Upper lobe of right lung (tissue), 1 donor: ENCODE measurements around the gene SLC41A3. TPM values are rescaled to one million over a fixed set of nuclear protein-coding genes. Genes with fewer than 3 reads are reported as not detected.

ENCODE experiments used
- ATAC-seq: fragments of 200-7000 bp; cut with Tn5 transposase; one replicate; pipeline ENCODE4 v1.9.1; 2020; ENCODE audit warnings: mild to moderate bottlenecking, moderate library complexity
- DNase-seq: peaks from one replicate; pipeline ENCODE4 v3.0.0-alpha.2; 2020
- H3K27ac ChIP-seq: fragments of 200-600 bp; one replicate; pipeline ENCODE4 v1.8.0; 2022
- H3K27me3 ChIP-seq: fragments of 200-600 bp; one replicate; pipeline ENCODE4 v1.8.0; 2022; ENCODE audit warnings: mild to moderate bottlenecking
- H3K36me3 ChIP-seq: fragments of 200-600 bp; one replicate; pipeline ENCODE4 v1.8.0; 2022
- H3K4me1 ChIP-seq: fragments of 200-600 bp; one replicate; pipeline ENCODE4 v1.8.0; 2022
- H3K4me3 ChIP-seq: fragments of 200-600 bp; one replicate; pipeline ENCODE4 v1.8.0; 2022; ENCODE audit warnings: mild to moderate bottlenecking
- H3K9me3 ChIP-seq: fragments of 200-600 bp; one replicate; pipeline ENCODE4 v1.8.0; 2022
- intact Hi-C: fragments of 100-400 bp; cut with DNase I; formaldehyde crosslinking; loops from one replicate; pipeline ENCODE4 v1.11.0; 2022
- total RNA-seq: library from RNA; stranded (reverse); fragmentation: NEBNext Ultra II Directional; extraction: Animal tissue kit (Norgen Biotek cat#: 25700); gene quantifications from one replicate; pipeline ENCODE4 v1.2.1, GENCODE V29; 2021
- TF ChIP-seq, protein P1 (sequence below): fragments of 200-600 bp; IDR thresholded peaks from one replicate; pipeline ENCODE4 v1.8.0; 2022; ENCODE audit warnings: antibody characterized with exemption
- donor health status: DM: no; HTN: yes; CAD: no; lungs with severe emphysema.

Gene SLC41A3
- total RNA-seq, 1 donor from 2014 or later = 30.8 TPM

GRCh38 chr3:126130981-126131745 lies 47.2 kb upstream of the SLC41A3 start:
- intact Hi-C loops = no loop called here
- TF ChIP-seq, protein P1, sequence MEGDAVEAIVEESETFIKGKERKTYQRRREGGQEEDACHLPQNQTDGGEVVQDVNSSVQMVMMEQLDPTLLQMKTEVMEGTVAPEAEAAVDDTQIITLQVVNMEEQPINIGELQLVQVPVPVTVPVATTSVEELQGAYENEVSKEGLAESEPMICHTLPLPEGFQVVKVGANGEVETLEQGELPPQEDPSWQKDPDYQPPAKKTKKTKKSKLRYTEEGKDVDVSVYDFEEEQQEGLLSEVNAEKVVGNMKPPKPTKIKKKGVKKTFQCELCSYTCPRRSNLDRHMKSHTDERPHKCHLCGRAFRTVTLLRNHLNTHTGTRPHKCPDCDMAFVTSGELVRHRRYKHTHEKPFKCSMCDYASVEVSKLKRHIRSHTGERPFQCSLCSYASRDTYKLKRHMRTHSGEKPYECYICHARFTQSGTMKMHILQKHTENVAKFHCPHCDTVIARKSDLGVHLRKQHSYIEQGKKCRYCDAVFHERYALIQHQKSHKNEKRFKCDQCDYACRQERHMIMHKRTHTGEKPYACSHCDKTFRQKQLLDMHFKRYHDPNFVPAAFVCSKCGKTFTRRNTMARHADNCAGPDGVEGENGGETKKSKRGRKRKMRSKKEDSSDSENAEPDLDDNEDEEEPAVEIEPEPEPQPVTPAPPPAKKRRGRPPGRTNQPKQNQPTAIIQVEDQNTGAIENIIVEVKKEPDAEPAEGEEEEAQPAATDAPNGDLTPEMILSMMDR = no peak
- no peak for ATAC-seq
- Histone ChIP-seq H3K27ac (no peak overlapping the region), H3K36me3 (no peaks in the 10 kb centered on the region), H3K4me1 (peaks cover 10% of the 10 kb centered on the region), H3K4me3 (no peak overlapping the region), H3K9me3 (no peaks in the 10 kb centered on the region), H3K27me3 (no peaks in the 10 kb centered on the region)
- DNase-seq = peak; percentile 58

DNA sequence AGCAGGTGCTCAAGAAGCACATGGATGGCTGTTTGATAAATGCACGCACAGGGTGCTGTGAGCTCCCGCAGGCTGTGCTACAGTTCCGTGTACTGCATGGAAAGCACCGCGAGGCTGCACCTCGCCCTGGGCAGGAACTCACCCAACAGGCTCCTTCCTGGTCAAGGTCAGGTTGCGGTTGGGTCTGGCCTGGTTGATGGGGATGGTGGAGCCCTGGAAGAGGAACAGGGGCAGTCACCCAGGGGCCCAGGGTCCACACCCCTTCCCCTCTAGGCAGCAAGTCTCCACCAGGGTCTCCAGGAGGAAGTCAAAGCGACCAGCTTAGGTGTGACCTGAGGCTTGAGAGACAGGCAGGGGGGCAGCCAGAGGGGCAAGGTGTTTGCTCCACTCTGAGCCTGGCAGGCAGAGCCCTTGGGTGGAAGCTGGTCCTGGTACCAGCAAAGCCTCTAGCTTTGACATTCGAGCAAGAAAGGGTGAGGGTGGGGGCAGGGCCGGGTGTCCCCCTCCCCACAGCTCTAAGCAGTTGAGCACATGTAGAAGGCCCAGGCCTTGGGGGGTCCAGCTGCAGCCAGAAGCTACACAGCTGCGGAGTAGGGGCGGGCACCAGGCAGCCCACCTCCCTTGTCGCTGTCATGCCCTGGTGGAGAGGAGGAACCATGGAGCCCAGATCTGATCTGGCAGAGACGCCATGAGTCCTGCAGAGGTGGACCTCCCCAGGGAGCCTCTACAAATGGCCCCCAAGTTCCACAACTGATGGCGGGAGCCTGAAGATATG lies 46.3 kb upstream of the SLC41A3 start:
- Histone ChIP-seq H3K27ac (no peak overlapping the region), H3K27me3 (no peaks in the 10 kb centered on the region), H3K4me3 (no peak overlapping the region), H3K4me1 (peaks cover 10% of the 10 kb centered on the region), H3K9me3 (no peaks in the 10 kb centered on the region), H3K36me3 (no peaks in the 10 kb centered on the region)
- TF ChIP-seq, protein P1 = no peak
- DNase-seq = peak; percentile 60
- ATAC-seq = peak; percentile 2
- intact Hi-C loops = no loop called here

DNA sequence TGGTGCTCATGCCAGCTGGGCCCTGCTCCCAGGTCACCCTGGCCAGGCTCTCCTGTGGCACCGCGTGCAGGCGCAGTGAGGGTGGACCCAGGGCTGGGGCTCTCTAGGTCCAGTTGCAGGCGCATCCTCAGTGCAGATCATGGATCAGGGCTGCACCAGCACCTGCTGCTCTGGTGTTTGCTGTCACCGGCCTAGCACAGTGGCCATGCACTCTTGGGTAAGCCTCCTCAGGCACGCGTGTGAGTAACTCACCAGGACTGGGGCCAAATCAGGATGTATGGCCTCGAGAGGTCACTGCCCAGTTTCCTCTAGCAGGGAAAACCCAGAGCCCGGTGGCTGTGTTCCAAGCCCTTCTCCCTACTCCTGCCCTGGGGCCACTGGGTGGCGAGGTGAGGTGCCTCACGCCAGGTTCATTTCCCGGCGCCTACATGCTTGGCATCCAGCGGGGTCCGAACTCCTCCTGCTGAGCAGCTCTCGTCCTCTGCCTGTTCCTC lies 45.5 kb upstream of the SLC41A3 start:
- intact Hi-C loops = no loop called here
- DNase-seq (peak; percentile 82), ATAC-seq (peak; percentile 57)
- TF ChIP-seq, protein P1 = no peak
- Histone ChIP-seq H3K4me1 (peaks cover 10% of the 10 kb centered on the region), H3K27ac (no peak overlapping the region), H3K9me3 (no peaks in the 10 kb centered on the region), H3K36me3 (no peaks in the 10 kb centered on the region), H3K4me3 (no peak overlapping the region), H3K27me3 (no peaks in the 10 kb centered on the region)

DNA sequence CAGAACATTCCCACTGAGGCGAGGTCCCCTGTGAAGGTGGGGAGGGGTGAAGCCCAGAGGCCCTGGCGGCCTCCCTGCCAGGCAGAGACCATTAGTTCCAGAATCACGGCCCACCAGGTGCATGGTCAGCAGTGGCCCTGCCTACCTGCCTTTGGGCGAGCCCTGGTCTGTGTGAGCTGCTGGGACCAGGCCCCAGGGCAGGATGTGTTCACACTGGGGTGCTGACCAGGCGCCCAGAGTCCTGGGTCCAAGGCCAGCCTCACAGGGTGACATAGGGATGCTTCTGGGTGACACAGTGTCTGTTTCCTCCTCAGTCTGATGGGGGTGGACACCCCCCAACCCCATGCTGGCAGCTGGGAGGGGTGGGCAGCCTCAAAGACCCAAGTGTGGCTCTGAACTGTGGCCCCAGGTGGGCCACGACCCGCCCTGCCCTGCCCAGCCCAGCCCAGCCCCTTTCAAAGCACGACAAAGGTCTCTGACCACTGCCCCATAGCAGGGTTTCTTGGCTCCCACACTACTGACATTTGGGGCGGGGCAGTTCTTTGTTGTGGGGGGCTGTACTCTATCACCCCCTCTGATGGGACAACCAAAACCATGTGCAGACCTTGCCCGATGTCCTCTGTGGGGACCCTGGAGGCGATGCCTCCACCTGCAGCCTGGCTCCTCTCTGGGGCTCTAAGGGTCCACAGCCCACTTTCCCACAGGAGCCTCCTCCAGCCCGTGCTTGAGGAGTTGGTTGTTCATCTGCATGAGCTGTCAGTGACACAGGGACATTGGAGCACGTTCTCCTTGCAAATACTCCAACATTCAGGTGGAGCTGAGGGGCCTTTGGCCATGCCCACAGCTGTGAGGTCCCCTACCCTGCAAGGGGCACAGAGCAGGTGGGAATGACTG lies 44.8 kb upstream of the SLC41A3 start:
- peaks cover 10% of the 10 kb centered on the region for H3K4me1 ChIP-seq
- H3K27ac ChIP-seq = no peak overlapping the region
- no peaks in the 10 kb centered on the region for H3K27me3 ChIP-seq
- H3K4me3 ChIP-seq = no peak overlapping the region
- no peaks in the 10 kb centered on the region for H3K36me3 ChIP-seq
- no peak for ATAC-seq
- TF ChIP-seq, protein P1 = no peak
- no peaks in the 10 kb centered on the region for H3K9me3 ChIP-seq
- DNase-seq = peak; percentile 54
- intact Hi-C loops = no loop called here

DNA sequence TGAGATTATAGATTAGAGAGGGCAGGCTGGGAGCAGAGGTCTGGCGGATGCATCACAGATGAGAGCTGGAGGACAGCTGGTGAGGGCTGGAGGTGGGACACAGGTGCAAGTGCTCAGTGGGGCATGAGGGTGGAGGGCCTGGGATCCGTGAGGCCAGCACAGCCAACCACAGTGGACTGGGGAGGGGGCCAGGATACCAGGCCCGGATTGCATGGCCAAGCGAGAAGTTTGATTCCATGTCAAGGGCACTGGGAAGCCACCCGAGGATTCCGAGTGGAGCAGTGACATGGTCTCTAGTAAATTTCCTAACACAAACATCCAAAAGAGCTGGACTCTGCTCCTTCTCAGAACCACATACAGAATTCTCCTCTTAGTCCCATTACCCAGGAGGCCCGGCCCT lies 44.0 kb upstream of the SLC41A3 start:
- DNase-seq = peak; percentile 43
- Histone ChIP-seq H3K4me1 (peaks cover 10% of the 10 kb centered on the region), H3K36me3 (no peaks in the 10 kb centered on the region), H3K9me3 (no peaks in the 10 kb centered on the region), H3K4me3 (no peak overlapping the region), H3K27me3 (no peaks in the 10 kb centered on the region), H3K27ac (no peak overlapping the region)
- no peak for ATAC-seq
- TF ChIP-seq, protein P1 = no peak
- intact Hi-C loops = no loop called here
